ENCODE results near the gene SPARCL1.

SPARCL1 gene

DNA sequence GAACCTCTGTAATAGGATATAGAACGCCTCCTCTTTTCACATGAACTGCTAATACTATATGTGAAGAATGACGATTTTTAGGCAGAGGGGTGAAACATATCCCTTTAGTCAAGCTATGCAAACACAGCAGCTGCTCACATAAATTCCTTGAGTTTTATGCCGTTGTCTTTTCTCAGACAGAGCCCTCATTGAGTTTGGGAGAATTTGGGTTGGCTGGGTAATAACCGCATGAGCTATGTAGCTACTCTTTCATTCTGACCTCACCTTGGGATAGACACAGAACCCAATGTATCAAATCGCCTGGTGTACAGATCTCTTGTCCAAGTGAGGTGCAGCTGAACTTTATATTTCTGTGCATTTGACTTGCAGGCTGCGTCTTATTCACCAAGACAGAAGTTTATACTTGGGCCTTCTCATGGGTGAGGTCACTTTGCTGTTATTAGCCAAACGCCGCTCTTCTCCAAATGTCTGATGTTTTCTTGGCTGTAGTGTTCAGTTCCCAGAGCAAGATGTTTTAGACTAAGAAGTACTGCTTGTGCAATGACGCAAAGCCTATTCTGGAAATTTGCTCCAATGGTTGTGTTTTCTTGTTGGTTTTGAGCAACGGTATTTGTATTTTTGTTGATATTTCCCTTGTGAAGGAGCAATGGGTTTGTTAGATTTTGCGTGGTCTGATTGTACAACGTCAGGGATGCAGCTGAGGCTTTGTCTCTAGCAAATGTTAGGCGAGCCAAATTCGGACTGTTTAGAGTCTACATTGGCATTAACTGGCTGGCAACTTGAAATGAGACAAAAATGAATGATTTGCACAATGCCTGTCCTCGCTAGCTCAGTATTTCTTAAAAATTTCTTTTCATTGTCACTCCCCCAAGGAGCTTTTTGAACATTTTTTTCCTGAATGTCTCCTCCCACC, 11.2 kb upstream of the SPARCL1 start:
- no peak for DNase-seq

DNA sequence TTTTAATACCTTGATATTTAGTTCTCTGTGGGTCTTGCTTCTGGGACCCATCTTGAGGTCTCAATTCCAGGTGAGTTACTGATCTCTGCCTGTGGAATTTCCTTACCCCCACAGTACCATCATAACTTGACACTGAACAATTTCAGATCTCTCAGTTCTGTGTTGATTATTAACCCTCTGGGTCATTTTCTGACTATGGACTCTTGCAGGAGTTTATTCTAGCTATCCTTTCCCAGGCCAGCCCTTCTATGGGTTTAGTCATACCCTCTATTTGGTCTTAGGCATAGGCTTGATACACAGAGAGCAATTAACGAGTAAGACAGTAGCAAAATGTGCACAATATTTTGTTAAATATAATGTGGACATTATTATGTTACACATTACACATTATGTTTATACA, 3.7 kb upstream of the SPARCL1 start:
- DNase-seq = no peak

DNA sequence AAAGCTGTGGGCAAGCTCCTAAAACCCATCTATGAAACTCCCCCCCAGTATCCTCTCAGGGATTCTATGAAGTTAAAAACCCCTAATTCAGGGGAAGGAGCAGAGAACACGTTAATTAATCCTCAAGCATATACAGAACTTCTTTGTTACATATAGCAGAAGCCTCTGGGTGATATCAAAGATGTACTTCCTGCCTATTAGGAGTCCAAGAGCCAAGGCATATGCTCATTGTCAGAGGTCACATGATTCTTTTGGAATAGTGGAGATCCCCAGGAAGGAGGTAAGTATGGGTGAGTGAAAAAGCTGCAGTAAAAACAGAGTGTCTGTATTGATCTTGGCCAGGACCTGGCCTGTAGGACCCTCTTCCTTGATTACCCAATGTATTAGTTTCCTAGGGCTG, 2.9 kb upstream of the SPARCL1 start:
- no peak for DNase-seq

DNA sequence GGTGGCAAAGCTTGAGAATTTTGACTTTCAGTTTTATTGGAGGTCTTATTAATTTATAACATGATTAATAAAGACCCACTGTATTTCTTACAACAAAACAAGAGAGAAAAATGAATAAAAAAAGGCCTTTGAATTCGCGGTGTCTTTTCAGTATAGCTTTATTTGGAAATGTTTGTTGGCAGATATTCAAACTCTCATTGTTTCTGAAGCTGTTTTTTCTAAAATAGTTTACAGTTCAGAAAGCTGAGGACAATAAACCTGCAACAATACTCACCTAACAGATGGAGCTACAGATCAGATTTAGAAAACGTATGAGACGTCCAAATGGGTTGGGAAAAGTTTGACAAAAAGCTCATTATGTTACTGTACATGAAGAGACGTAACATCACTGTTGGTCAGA, 2.4 kb upstream of the SPARCL1 start:
- no peak for DNase-seq

DNA sequence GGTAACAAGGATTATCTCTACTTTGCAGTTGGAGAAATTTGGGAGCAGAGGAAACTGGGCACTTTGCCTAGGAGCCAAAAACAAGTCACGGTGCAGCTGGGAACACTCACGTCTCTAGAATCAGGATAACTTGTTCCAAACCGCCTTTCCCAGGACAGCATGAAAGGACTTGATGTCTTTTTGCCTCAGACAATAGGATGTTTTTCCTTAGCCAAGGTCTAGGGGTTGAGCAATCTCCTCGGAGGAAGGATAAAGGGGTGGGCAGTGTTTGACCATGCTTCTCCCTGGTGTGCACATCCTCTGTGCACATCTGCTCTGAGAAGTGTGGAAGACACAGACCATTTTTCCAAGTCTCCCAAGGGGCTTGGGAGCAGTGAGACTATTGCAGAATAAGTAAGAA, 1.7 kb upstream of the SPARCL1 start:
- DNase-seq = no peak

DNA sequence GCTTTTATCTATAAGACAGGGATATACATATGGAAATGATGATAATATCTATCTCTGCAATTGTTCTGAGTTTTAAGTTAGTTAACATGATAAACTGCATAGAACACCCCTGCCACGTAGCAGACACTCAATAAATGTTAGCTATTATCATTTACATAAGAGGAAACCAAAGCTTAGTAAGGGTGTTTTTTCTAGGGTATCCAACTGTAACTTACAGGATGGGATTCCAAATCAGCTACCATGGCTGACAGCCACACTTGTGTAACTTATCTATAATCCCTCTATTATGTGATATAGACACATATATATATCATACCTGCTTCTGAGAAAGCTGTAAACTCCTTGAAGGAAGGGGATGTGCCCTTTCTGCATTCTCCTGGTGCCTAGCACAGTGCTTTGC, 1.1 kb upstream of the SPARCL1 start:
- no peak for DNase-seq

DNA sequence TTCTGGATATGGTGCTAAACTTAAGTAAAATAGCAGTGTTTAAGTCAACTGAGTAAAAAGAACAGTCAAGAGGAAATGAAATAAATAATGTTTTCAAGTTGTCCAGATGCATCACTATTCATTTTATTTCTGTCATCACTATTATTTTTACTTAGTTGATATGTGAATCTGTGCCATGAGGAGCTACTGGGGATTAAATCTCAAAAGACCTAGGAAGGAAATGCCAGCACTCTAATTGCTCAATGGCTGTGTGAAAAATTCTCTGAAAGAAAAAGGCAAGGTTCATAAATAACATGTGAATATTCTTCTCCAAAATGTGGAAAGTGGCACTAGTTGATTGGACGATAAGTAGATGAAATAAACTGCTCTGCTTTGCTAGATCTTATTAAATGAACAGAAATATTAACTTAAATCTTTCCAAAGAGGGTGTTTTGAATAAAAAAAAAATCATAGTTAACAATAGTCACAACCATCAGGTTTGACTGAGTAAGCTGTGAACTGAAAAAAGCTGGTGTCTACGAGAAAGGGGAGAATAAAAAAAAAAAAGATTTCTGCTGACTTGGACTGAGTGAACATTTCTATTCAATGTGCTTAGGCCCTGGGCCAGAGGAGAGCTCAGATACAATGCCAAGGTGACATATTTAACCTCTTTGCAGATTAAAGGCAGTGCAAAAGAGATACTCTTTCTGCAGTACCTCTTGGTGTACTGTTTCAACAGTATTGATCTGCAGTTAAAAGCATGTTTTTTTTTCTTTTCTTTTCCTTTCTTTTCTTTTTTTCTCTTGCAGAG, 1.6 kb downstream of the SPARCL1 start:
- DNase-seq = no peak

DNA sequence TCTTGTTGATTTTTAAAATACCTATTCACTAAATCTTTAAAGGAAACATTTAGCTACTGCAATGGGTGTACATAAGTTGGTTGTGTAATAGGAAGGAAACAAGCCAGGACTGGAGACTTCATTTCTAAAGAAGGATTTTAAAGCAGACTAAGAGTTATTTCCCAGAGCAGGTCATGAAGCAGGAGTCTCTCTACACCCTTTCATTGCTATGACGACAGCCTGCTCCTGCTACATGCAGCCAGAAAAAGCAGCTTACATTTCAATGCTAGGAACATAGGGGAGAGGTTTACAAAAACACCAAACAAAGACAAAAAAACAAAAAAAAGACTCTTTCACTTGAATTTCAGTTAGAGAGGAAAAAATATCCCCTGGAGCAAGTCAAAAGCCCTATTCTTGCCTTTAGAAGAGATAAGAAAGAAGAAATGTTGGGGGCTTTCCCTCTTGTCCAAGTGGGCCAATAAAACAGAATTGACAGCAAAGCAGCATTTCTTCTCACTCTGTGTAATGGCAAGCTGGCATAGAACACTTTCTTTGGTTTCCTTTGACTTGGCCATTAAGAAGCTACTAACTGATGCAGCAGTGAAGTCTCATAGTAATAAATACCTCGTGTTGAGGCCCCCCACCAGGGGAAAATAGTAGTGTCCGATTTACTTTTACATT, 3.4 kb downstream of the SPARCL1 start:
- DNase-seq = no peak

DNA sequence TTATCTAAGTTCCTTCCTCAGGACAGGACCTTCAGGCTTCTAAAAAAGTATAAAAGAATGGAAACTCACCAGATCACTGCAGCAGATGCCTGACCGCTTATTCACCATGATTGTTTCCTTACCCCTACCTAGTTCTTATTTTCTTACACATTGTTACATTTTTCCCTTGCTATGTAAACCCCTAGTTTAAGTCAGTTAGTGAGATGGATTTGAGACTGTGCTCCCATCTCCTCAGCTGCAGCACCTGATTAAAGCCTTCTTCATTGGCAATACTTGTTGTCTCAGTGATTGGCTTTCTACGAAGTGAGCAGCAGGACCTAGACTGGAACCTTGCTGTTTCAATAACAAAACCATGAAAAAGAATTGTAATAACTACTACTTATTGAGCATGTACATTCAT, 4.7 kb downstream of the SPARCL1 start:
- DNase-seq = no peak

DNA sequence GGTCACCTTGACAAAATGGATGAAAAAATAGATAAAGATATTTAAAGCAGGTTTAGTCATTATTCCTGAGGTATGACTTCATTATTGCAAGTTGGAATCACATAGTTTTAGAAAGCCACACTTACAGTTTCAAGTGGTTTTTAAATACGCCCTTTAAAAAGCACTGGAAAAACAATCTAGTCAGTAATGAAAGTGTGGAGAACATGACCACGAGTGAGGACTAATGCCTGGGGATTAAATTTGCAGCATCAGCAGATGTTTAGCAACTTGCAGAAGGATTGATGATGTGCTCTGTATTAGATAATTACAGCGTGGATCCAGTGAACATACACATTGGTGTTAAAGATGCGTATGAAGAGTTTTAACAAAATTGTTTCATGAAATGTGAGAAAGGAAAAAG, 5.9 kb downstream of the SPARCL1 start:
- no peak for DNase-seq

DNA sequence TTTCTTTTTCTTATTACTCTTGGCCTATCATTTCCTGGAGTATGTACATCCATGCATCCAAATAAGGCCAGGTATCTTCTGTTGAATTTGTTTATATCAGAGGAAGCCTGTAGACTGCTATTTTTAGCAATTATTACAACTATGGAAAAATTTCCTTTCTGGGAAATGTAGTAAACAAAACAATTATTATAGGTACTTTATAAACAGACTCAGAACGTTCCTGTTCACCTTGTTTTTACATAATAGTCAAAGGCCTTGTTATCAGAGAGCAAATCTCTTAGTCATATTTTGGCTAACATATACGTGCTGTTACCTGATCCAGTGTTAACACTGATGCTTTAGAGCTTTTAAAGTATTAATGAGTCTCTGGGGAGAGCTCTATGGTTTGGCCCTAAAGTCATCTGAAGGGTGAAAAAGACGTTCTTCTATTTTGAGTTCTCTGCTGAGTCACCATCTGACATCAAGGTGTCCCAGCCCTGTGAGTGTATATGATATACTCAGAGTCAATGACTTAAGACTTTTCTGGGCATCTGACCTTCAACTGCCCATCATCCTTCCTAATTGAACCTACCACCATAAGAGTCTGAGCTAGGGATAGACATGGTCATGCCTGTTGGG, 7.3 kb downstream of the SPARCL1 start:
- no peak for DNase-seq

DNA sequence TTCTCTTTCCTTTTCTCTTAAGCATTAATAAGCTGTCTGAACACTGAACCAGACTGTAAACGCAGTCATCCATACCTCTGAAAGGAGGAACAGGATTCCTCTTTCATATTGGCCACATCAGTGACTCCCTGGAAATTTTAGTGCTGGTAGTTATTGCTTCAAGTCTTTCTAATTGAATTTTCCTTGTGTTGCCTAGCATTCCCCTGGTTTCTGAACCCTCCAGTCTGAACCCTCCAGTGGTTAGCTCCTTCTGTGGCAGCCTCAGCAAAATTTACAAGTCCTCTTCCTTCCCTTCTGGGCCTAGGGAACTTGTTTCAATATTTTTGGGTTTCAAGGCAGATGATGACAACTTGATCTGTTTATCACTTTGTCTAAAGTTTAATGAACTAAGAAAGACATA, 7.9 kb downstream of the SPARCL1 start:
- DNase-seq = no peak

DNA sequence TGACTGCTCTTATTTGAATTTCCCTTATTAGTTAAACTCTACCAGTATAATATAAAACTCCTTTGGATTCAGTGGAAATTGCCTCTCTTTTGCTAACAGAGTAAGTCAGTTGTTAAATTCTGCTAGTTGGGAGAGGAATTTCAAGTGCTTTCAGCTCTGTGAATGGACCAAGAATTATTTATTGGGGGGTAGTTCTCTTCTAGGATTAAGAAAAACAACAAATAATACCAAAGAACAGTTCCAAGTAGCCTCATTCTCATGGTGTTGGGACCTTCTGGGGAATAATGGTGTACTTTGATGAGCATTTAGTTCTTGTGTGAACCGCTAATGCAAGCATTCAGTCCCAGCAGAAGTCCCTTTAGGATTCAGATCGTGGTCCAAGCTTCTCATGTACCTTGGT, 11.6 kb downstream of the SPARCL1 start:
- DNase-seq = no peak

DNA sequence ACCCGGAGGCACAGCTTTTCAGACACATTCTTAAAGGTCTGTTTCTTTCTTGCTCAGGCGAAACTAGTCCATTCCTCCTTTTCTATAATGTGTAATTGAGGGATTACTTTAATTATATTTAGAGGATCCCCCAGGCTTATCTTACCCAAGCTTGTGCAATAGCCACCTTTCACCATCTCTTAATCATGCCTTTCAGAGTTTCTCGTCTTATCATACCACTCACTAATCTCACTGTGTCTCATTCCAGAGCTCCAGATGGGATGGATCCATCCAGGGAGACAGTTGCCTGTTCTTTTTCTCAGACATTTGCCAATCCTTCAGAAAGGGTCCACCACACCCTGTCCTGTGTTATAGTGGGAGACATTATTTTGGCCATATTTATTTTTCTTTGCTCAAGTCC, 12.5 kb downstream of the SPARCL1 start:
- no peak for DNase-seq

DNA sequence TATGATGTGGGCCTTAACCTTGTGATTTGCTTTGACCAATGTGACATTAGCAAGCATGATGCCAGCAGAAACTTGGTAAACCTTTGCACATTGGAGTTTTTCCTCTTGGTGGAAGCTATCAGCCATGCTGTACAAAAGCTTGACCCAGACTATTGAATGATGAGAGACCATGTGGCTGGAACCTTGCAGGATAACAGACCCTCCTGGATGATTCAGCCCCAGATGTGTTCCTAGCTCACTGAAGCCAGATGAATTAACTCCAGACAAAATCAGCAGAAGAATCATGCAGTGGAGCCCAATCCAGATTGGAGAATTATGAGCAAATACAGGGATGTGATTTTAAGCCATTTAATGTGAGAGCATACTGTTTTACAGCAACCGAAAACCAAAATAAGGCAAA, 16.8 kb downstream of the SPARCL1 start:
- no peak for DNase-seq

DNA sequence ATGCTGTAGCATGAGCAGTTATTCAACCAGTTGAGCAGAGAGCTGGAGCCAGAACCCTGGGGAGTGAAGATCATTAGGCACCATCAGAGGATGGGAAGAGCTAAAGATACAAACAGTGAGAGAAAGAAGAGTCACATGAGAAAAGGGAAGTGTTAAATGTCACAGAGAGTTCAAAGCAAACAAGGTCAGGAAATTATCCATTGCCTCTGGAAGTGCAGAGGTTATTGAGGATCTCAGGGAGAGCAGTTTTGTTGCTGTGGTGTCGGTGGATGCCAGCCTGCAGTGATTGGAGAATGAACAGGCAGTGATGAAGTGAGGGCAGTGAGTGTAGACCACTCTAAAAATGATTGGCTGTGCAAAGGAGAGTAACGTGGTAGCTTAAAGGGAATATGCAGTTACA, 17.7 kb downstream of the SPARCL1 start:
- no peak for DNase-seq

DNA sequence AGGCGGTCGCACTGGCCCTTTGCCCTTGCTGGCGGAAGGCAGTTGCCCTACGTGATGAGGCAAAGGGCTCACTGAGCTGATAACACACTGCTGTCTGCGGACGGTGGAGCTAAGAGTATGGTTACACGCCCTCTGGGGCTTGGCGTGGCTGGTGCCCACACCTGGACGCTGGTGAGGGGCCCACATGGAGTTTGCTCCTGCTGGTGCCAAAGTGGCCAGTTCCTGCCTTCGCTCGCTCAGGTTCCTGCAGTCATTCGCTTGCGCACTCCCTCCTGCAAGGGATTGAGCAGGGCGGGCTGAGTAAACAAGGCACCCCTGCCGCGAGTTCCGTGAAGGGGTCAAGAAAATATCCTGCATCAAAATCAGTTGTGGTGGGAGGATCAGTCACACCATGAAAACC, 18.4 kb downstream of the SPARCL1 start:
- no peak for DNase-seq

DNA sequence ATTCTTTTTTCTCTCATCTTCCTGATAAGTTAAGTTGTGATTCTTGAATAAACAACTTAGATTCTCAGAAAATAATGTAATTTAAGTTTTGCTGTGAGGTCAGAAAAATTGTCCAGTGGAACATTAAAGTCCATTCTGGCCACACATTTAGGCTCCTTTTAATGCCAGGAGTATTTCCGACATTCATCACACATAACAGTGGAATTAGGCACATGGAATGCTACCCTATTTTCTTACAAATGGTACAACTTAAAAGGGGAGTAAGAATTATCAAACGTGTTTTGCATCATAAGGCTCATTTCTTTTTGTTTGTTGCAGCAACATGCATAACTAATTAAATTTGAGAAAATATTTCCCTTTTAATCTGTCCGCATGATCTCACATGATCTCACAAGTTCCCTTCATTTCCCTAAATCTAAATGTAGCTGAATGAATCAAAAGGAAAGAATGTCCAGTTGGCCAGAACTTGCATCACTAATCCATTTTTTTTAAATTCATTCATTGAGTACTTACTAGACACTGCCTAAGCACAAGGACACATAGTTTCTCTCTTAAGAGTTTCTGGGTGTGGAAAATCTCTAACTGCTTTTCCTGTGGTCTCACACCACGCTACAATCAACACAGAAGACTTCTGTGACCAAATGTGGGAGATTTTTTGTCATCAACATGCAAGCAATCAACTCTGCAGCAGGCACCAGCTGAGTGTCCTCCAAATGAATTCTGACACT, 22.0 kb downstream of the SPARCL1 start:
- DNase-seq = no peak

DNA sequence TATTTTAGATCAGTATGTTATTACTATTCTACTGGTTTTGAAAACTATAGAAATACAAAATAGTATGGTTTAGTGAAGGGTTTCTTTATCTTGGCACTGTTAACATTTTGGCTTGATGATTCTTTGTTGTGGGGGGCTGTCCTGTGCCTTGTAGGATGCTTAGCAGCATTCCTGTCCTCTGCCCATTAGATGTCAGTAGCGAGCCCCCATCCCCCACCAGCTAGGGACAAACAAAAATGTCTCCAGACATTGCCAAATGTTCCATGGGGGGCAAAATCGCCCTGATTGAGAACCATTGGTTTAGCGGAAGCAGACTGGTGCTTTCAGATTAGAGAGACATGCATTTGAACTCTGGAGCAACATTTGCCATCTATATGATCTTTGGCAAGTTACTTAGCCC, 23.3 kb downstream of the SPARCL1 start:
- DNase-seq = no peak

DNA sequence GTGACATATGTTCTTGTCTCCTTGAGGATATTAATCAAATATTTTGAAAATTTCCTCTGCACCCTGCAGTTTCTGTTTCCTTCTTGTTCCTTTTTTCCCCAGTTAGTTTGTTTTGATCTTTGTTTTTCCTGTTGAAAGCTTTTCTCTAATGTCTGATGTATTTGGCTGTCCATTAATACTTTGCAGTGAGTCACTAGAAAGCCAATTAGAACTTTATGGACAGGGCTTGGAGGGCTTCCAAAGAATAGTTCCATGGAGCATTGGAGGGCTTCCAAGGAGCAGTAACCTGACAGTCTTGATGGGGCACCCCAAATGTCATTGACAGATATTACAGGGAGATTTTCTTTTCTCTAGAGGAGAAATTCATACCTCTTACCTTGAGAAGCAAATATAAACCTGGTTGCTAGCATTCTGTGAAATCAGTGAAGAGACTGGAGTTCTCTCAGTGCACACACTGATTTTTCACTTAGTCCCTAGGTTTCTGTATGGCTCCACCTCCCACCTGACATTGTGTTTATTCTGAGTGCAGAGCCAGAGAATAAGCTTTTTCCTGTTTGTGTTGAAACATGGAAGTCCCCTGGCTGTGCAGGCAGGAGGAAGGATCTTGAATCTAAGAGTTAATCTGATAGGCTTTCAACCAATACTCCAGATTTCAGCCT, 26.5 kb downstream of the SPARCL1 start:
- no peak for DNase-seq

DNA sequence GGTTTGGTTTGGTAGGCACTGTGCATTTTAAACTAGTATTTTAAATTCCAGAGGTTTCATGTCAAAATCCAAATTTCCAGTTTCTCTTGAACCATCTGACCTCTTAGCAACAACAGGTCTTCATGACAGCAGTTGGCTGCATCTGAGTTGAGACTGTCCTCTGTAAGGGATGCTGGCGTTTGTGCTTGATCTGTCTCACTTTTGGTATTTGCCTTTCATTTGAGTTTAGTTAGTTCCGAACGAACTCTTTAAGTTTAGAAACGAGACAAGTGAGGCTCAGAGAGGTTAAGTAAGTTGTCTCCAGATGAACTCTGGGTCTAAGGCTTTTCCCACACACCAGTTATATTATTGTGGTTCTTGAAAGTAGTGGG, 29.1 kb downstream of the SPARCL1 start:
- no peak for DNase-seq
